Adrenal gland (tissue), 5 donors: Measurements from ENCODE around the gene CEP128.

Source experiments
- POLR2A ChIP-seq, 2 donors: fragments of 450-650 bp; IDR thresholded peaks; one replicate each; pipeline ENCODE4 v1.6.1; 2017; ENCODE audit warnings: antibody characterized with exemption in 2 of 2, mild to moderate bottlenecking in 2 of 2, moderate library complexity in 1 of 2
- TF ChIP-seq, protein P1 (sequence below), 6 experiments: fragments of 450-650 bp in 4 of 6; fragments of 200-600 bp in 2 of 6; sonication (generic) in 1 of 6; IDR thresholded peaks; 1 replicate in 5 of 6; 2 replicates in 1 of 6; pipeline versions ENCODE4 v1.5.1 to v1.8.0; 2016 to 2021; ENCODE audit warnings: antibody characterized with exemption in 6 of 6, mild to moderate bottlenecking in 2 of 6, moderate library complexity in 1 of 6
- donor health status: DM: no; HTN: no; CAD: no.

DNA sequence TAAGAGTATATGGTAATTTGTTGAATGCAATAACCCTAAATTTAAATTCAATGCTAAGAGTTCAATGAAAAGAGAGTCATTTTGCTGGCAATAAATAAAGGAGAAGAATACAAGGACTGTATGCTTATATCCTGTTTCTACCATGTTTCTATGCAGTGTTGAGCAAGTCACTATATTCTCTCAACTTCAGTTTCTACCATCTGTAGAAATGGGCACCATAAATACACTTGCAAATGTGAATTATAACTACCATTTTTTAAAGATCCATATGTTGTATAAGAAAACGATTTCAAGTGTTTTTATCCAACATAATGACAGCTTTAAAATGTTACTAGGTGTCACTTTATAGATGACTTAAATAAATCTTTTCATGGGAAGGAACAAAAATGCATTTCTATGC is 170.3 kb downstream of the CEP128 start:
- TF ChIP-seq, protein P1, sequence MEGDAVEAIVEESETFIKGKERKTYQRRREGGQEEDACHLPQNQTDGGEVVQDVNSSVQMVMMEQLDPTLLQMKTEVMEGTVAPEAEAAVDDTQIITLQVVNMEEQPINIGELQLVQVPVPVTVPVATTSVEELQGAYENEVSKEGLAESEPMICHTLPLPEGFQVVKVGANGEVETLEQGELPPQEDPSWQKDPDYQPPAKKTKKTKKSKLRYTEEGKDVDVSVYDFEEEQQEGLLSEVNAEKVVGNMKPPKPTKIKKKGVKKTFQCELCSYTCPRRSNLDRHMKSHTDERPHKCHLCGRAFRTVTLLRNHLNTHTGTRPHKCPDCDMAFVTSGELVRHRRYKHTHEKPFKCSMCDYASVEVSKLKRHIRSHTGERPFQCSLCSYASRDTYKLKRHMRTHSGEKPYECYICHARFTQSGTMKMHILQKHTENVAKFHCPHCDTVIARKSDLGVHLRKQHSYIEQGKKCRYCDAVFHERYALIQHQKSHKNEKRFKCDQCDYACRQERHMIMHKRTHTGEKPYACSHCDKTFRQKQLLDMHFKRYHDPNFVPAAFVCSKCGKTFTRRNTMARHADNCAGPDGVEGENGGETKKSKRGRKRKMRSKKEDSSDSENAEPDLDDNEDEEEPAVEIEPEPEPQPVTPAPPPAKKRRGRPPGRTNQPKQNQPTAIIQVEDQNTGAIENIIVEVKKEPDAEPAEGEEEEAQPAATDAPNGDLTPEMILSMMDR (IDR thresholded peaks at IDR 0.05), result no peak
- no peak for TF ChIP-seq POLR2A (IDR thresholded peaks at IDR 0.05)
